T-helper 2 cell (primary cell): ENCODE measurements around the gene GYPB.
"Not testable (repeated sequence)": the region's sequence is repeated elsewhere in the genome, so short reads cannot be mapped to it uniquely, and the experiment has no call there.

Experiments used
- DNase-seq, 5 experiments: peaks; one replicate each; pipeline versions ENCODE4 v3.0.0 to v3.0.0-alpha.2; 2012 to 2022

Gene GYPB

DNA sequence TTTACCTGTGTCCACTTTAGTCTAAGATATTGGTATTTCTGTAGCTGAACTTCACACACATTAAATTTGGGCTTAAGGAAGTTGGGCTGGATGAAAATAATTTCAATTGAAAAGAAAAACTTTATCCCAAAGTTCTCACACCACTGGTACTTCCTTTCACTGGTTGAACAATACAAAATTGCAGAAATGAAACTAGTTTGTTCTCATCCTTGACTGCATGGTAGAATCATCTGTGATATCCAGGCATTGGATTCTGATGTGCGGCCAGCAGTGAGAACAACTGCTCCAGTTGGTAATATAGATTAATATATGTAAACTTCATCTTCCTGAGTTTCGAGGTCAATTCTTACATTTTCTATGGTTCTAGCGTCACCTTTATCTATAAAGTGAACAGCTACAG is 10.6 kb downstream of the GYPB start:
- DNase-seq, result not testable (repeated sequence)

DNA sequence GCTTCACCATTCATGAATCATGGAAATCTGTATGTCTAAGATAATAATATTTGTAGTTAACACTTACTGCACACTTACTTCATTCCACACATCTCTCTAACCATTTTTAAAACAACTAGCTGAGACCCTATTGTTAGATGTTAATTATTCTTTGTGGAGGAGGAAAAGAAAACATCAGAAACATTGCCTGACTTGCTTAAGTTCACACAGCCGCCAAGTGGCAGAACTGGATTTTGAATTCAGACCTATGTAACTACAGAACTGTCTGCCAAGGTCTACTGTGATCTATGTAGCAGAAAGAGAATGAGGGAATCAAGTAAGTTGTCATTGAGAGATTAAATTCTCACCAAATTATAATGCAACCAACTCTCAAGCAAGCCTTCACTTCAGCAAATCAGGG is 11.2 kb downstream of the GYPB start:
- DNase-seq, result not testable (repeated sequence)

DNA sequence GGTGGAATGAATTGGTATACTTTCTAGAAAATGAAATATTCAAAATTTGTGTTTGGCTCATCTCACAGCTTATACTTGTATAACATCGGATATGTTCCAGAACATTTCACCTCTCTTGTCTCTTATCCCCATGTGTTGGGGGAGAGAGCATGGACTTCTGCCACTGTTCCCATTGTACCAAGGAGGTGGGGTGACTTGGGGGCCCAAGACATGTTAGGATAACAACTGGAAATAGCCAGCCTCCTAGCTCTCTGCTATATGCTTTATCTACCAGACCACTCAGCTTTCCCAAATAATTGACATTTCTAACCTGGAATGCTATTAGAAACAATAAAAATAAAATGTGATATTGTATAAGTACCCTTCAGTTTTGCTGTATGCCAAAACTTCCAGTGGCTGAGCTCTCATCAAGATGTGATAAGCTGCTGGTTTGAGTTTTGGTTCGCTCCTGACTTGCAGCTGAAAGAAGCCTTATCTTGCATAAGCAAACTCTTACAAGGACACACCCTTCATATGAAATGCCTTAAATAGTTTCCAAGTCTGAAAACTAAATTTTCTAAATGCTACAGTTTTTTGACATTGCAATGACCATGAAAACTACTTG is 12.9 kb downstream of the GYPB start:
- DNase-seq, result not testable (repeated sequence)

DNA sequence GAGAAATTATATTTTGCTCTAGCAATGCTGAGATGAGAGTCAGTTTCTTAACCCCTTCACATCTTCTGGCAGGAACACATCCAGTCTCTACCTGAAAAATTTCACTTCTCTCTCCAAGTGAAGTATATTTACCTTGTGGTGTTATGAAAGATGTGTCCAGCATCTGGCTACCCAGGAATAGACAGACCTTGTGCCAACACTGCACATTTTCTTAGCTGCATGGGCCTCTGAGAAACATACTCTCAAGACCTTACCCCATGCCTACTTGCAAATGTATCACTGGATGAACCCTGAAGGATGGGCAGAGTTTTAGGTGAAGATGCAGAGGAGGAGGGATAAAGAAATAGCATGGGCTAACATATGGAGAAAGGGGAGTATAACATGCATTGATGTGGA is 13.6 kb downstream of the GYPB start:
- DNase-seq, result not testable (repeated sequence)

DNA sequence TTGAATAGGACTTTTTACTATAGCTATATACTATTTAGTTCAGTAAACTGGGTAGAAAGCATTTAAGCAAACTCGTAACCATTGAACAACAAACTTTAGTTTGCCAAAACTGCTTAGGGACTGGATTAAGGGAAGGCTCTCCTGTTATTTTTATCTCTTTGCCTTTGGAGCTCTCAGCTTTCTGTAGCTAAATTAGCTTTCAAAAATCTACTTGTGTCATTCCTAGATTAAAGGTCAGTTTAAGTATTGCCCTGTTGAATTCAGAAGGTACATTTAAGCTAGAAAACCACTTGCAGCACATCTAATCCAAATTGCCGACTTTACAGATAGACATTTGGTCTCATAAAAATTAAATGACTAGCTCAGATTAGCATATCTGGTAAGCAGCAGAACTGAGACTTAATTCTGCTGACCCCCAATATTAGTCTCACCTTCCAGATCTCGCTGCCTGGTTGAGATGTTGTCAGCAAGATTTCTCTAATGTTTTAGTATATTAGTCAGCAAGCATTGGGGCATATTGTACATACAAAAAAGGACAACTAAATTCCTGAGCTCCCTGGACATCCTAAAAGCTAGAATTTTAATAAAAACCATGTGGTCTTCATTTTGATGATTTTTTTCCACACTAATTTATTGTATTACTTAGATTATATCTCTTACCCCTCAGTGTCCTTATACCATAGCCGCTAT is 14.2 kb downstream of the GYPB start:
- not testable (repeated sequence) for DNase-seq

DNA sequence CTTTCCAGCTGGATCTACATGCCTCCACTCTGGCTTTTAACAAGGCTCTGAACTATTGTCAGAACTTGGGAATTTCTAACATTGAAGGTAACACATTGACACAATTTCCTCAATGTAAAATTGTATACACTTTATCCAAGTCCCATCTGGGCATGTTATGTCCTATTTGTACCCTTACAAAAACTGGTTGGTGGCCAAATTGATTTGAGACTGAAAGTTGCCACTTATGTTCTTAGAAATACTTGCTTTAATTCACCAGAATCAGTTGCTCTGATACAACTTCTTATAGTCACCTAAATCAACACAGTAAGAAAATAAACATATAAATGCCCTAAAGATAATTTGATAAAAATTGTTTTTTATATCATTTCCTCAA is 15.3 kb downstream of the GYPB start:
- not testable (repeated sequence) for DNase-seq

DNA sequence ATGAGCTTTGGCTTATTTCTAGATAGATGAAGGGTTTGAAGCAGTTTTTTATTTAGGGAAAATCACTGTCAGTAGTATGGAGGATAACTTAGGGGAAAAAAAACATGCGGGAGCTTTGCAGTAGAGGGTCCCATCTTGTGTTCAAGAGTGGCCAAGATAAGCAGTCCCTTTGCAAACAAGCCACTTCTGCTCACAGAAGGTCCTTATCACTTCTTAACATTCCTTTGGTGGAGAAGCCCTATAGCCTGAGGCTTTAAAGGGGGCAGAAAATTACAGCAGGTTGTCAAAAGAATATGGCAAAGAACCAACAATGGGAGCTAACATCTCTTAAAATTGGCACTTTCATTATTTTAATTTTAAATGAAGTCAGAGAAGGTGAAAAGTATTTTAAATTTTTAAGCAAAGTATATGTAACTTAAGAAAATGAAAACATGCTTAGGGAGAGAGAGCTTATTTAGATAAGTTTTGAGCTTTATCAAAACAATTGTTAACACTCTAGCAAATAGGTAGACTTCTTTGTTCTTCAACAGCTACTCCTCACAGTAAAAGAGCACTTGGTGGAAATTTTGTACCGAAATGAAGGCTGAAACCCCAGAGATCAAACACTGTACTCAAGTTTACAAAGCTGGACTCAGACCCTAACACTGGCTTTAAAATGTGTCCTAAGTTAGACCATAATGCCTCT is 15.8 kb downstream of the GYPB start:
- not testable (repeated sequence) for DNase-seq

DNA sequence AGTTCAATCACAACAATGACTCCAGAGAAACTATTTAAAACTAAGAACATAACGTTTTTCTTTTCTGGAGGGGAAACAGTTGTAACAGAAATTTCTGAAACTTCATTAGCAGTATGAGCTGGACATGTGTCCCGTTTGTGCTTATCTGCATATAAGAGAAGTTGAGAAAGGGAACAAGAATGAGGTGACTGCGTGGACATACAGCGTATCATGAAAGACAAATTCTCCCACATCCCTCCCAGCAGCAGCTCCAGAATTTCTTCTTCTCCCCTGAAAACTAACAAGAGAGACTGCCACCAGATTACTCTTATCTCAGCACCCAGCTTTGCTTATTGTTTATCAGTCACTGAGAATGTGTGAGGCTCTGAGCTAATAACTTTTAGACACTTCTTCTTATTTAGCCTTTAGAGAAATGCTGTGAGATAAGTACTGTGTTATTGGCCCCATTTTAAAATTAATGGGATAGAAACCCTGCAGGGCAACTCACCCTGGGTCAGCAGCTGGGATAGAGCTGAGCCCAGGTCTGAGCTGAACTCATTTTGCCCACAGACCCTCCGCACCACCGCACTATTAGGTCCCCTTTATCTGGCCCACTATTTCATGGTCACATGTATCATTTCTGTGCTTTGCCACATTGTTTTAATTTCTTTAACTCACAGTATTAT is 18.7 kb downstream of the GYPB start:
- not testable (repeated sequence) for DNase-seq

DNA sequence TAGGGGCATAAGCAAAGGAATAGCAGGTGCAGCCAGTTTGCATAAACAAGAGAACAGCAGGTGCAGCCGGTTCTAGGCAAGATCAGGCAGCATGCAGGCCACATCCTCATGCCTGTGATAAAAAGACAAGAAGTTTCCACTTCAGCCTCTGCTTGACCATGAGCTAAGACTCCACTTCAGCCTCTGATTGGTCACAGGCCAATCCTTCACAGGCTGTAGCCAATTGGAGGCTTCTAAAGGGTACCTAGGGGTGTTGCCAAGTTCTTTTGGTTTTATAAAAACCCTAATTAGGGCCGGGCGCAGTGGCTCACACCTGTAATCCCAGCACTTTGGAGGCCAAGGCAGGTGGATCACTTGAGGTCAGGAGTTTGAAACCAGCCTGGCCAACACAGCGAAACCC is 23.0 kb downstream of the GYPB start:
- DNase-seq, result not testable (repeated sequence)

DNA sequence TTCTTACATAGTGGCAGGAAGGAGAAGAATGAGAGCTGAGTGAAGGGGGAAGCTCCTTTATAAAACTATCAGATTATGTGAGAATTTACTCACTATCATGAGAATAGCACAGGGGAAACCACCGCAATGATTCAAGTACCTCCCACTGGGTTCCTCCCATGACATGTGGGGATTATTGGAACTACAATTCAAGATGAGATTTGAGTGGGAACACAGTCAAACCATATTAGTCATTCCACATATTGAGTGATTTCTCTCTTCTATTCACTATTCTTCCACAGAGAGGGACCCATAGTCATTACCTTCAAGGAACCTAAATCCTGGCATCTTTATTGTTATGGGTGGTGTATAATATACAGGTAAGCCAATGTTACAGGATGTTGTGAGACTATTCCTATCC is 27.4 kb downstream of the GYPB start:
- not testable (repeated sequence) for DNase-seq

DNA sequence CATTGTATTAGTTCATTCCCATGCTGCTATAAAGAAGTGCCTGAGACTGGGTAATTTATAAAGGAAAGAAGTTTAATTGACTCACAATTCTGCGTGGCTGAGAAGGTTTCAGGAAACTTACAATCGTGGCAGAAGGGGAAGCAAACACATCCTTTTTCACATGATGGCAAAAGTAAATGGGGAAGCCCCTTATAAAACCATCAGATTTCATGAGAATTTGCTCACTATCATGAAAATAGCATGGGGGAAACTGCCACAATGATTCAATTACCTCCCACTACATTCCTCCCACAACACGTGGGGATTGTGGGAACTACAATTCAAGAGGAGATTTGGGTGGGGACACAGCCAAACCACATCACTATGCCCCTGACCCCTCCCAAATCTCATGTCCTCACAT is 28.5 kb downstream of the GYPB start:
- DNase-seq, result not testable (repeated sequence)

DNA sequence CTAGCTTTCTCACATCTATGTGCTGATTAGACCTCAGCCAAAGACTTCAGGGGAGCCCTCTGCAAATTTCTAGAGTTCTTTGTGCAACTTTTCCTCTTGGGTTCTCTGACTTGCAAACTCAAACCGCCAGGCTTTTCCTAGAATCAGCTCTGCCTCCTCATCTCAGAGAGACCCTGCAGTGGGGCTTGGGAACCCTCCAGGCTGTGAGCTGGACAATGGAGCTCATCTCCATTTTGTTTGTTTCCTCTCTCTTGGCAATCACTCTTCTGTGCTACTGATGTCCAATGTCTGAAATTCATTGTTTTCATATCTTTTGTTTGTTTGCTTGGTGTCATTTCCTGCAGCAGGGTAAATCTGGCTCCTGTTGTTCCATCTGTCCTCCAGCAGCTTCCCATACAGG is 33.0 kb downstream of the GYPB start:
- no peak for DNase-seq

DNA sequence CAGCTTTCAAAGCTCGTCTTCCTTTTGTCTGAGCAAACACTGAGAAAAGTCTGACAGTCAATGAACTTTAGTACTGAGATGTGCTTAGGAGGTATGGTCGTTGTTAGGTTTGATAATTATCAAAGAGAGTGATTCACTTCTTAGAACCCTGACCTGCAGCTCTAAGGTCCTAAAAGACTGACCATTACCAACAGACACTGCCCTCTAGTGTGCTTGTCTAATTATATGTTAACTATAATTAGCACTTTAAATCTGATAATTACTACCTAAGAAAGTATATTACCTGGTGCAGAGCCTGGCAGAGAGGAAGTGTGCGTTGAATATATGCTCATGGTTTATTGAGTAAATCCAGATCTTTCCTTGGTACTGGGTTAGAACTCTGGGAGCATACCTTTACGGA is 38.4 kb downstream of the GYPB start:
- DNase-seq, result not testable (repeated sequence)

DNA sequence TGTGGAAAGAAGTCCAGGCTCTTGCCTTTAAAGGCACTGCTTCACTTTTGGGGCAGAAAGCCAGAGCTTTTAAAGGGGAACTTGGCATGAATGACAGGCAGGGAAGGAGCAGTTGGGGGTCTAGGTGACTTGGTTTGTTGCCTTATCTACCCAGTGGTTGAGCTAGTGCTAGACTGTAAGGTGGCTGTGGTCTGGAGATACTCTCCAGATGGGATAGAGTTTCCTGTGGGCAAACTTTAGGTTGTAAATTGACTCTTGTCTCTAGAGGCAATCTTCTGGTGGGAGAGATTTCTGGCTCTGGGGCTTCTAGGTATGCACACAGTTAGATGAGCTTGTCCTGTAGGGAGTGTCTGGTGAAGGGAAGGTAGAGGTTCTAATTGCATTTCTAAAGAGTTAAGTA is 43.7 kb downstream of the GYPB start:
- not testable (repeated sequence) for DNase-seq

DNA sequence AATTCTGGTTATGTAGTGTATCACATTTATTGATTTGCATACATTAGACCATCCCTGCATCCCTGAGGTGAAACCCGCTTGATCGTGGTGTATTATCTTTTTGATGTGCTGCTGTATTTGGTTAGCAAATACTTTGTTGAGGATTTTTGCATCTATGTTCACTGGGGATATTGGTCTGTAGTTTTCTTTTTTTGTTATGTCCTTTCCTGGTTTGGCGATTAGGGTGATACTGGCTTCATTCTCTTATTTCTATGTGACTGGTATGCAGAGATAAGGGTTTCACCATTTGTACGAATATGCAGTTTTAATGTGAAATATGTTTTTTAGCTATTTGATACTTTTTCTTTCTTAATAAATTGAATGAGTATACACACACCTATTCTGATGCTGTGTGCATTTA is 45.2 kb downstream of the GYPB start:
- DNase-seq, result not testable (repeated sequence)

DNA sequence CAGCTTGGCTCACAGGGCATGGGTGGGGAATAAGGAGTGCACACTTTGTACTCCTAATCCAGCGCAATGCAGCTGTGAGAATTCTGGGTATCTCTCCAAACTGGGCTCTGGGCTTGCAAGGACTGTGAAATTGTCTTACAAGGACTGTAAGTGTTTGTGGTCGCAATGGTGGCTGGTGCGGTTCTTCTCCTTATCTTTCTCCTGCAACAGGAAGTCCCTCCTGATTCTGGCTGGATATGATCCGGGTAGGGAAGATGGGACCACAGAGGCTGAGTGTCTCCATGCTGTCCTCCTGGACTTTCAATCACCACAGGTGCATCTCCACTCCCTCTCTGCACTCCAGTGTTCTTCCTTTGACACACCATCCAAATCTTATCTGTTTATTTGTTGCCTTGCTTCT is 58.1 kb downstream of the GYPB start:
- no peak for DNase-seq

DNA sequence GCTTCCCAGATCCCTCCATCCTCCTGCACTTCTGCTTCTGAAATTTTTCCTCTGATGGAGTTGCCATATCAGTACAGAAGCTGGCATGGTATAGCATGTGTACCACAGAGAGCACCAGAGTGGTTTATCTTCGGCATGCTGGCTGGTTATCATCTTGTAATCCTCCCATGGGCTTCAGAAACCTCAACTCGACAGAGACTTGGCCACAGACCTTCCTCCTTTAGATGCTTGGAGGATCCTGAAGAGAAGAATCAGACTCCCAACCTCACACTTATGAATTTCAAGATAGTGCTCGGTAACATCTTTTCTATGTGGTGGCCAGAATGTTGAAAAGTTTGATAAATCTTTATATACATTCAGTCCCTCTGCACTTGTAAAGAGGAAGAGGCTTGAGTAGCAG is 63.9 kb downstream of the GYPB start:
- DNase-seq, result not testable (repeated sequence)

DNA sequence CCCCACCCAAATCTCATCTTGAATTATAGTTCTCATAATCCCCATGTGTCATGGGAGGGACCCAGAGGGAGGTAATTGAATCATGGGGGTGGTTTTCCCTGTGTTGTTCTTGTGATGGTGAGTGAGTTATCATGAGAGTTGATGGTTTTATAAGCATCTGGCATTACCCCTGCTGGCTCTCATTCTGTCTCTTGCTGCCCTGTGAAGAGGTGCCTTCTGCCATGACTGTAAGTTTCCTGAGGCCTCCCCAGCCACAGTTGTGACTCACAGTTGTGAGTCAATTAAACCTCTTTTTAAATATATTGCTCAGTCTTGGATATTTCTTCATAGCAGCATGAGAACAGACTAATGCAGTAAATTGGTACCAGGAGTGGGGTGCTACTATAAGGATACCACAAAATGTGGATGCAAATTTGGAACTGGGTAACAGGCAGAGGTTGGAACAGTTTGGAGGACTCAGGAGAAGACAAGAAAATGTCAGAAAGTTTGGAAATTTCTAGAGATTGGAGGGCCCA is 67.7 kb downstream of the GYPB start:
- DNase-seq, result not testable (repeated sequence)

DNA sequence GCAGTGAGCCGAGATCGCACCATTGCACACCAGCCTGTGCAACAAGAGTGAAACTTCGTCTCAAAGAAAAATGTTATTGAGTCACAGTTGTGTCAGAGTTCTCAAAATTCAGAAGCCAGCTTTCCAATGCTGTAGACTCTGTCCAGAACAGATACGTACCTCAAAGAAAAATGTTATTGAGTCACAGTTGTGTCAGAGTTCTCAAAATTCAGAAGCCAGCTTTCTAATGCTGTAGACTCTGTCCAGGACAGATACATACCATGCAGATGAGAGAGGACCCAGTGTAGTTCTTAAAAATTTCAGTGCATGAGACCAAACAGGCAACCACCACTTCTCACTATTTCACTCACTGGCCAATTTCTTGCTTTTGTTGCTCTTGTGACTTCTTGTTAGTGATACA is 68.2 kb downstream of the GYPB start:
- DNase-seq, result not testable (repeated sequence)

DNA sequence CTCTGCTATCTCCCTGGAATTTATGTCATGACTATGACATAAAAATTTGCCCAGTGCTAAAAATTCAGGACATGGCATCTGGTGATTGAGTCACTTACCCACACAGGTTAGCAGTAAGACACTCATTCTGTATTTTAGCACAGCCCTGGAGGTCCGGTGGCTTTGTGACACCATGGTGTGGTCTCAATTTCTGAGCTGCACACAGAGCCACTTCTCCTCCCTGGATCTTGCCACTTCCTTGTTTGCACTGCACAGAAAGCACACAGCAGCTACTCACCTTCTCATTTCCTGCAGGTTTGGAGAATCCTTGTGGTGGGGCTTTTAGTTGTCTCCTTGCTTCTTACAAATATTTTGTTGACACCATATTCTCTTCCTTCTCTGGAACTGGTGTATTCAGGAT is 69.0 kb downstream of the GYPB start:
- not testable (repeated sequence) for DNase-seq

DNA sequence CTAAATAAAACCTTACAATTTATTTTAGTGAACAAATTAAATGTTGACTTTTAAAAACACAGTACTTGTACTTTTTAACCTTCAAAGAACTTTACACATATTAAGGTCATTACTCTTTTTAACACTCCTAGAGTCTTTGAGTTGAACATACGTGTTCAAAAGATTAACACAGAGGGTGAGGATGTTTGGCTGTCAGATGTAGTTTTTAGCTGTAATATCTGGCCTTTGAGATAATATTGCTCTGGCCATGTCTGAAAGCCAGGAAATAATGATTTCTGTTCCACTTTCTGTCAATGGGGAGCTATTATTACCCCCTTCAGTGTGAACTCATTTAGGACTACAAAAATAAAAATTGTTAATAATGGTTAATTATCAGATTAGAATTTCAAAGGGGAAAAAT is 71.7 kb downstream of the GYPB start:
- not testable (repeated sequence) for DNase-seq
